Ishikawa (cell line): Measurements from ENCODE around the gene NIPAL4.

Source experiments
- EGR1 ChIP-seq: IDR thresholded peaks from 2 replicates; pipeline ENCODE4 v1.6.1; 2012
- EP300 ChIP-seq: IDR thresholded peaks from 2 replicates; pipeline ENCODE4 v1.6.1; 2012; ENCODE audit warnings: borderline replicate concordance
- FOXM1 ChIP-seq: IDR thresholded peaks from 2 replicates; pipeline ENCODE4 v1.6.1; 2012; ENCODE audit warnings: low read depth, borderline replicate concordance
- MAX ChIP-seq: IDR thresholded peaks from 2 replicates; pipeline ENCODE4 v1.6.1; 2012
- RAD21 ChIP-seq: IDR thresholded peaks from 2 replicates; pipeline ENCODE4 v1.6.1; 2012; ENCODE audit warnings: low read depth
- TAF1 ChIP-seq: IDR thresholded peaks from 2 replicates; pipeline ENCODE4 v1.6.1; 2012; ENCODE audit warnings: low read depth, mild to moderate bottlenecking
- TCF12 ChIP-seq: IDR thresholded peaks from 2 replicates; pipeline ENCODE4 v1.6.1; 2012; ENCODE audit warnings: low read depth
- ZBTB7A ChIP-seq: IDR thresholded peaks from 2 replicates; pipeline ENCODE4 v1.6.1; 2012; ENCODE audit warnings: low read depth

- no peak for TF ChIP-seq TCF12
- no peak for TF ChIP-seq MAX
- TF ChIP-seq RAD21: peak; percentile 48; the same call in 1 of the 2 replicates
- no peak for TF ChIP-seq EP300
- TF ChIP-seq ZBTB7A: no peak
- TF ChIP-seq FOXM1: no peak
- TF ChIP-seq EGR1: no peak
- no peak for TF ChIP-seq TAF1
Measured at GRCh38 chr5:157471709-157472108, 11.7 kb downstream of the NIPAL4 start.
